OCI-LY3 (cell line): ENCODE results near the gene KRT39.

Experiments
- H2AFZ ChIP-seq: fragments of 200-600, 300-600 bp; shearing (Covaris generic); 2 replicates; pipeline ENCODE4 v1.6.0; 2014; ENCODE audit warnings: antibody characterized with exemption, low read depth, low read length
- H3K27ac ChIP-seq: fragments of 200-600, 300-600 bp; sonication (generic); 2 replicates; pipeline ENCODE4 v1.5.1; 2014; ENCODE audit warnings: mild to moderate bottlenecking, low read length, moderate library complexity, mixed read lengths
- H3K27me3 ChIP-seq: fragments of 200-600, 300-600 bp; sonication (generic); 2 replicates; pipeline ENCODE4 v1.6.1; 2014; ENCODE audit warnings: low read depth, low read length, mixed read lengths
- H3K36me3 ChIP-seq: fragments of 200-600, 300-600 bp; sonication (generic); replicated peaks from 2 replicates; pipeline ENCODE3; 2014; ENCODE audit warnings: low read depth, low read length, mixed read lengths
- H3K4me1 ChIP-seq: fragments of 300-600, 200-600 bp; sonication (generic); 2 replicates; pipeline ENCODE4 v1.6.1; 2014; ENCODE audit warnings: low read length, mixed read lengths
- H3K4me2 ChIP-seq: fragments of 200-600, 300-600 bp; sonication (generic); 2 replicates; pipeline ENCODE4 v1.6.1; 2014; ENCODE audit warnings: low read length, mixed read lengths
- H3K4me3 ChIP-seq: fragments of 300-600, 200-600 bp; sonication (generic); 2 replicates; pipeline ENCODE4 v1.5.1; 2014; ENCODE audit warnings: antibody characterized with exemption, mild to moderate bottlenecking, low read length, moderate library complexity
- H3K79me2 ChIP-seq: fragments of 300-600, 200-600 bp; shearing (Covaris generic); 2 replicates; pipeline ENCODE4 v1.6.1; 2014; ENCODE audit warnings: mild to moderate bottlenecking, low read length, mixed read lengths
- H3K9ac ChIP-seq: fragments of 300-600, 200-600 bp; shearing (Covaris generic); 2 replicates; pipeline ENCODE4 v1.6.0; 2014; ENCODE audit warnings: mild to moderate bottlenecking, low read length, moderate library complexity
- H3K9me3 ChIP-seq: fragments of 200-600, 300-600 bp; shearing (Covaris generic); 2 replicates; pipeline ENCODE4 v1.6.1; 2014; ENCODE audit warnings: low read length, mixed read lengths; ENCODE audit not compliant: insufficient read depth
- H4K20me1 ChIP-seq: fragments of 200-600, 300-600 bp; sonication (generic); 2 replicates; pipeline ENCODE4 v1.6.1; 2016; ENCODE audit warnings: low read length, mixed read lengths; ENCODE audit not compliant: insufficient read depth
- CTCF ChIP-seq: fragments of 200-600, 300-600 bp; sonication (generic); IDR thresholded peaks from 2 replicates; pipeline ENCODE4 v1.5.1; 2014; ENCODE audit warnings: antibody characterized with exemption, low read length, low read depth
- EZH2phosphoT487 ChIP-seq: fragments of 200-600 bp; shearing (Covaris generic); IDR thresholded peaks from 2 replicates; pipeline ENCODE4 v1.6.1; 2018; ENCODE audit warnings: antibody characterized with exemption, mixed run types, low read depth

The KRT39 gene

GRCh38 chr17:41008811-41009210, 42.1 kb upstream of the KRT39 start, which contains the start of gene KRTAP3-1:
KRTAP3-1 (minus strand) TSS chr17:41009128; CDS start chr17:41009074, 54 bp downstream.
- H3K36me3 ChIP-seq = no peaks in the 10 kb centered on the region
- H3K4me2 ChIP-seq = no peak within 1 kb of the TSS
- H4K20me1 ChIP-seq = no peaks in the 10 kb centered on the region

GRCh38 chr17:41004397-41004796, 37.6 kb upstream of the KRT39 start:
- TF ChIP-seq CTCF (no peak), EZH2phosphoT487 (no peak)
- Histone ChIP-seq H3K9me3 (no peaks in the 10 kb centered on the region), H3K27ac (no peak overlapping the region), H3K36me3 (no peaks in the 10 kb centered on the region), H3K27me3 (peaks cover 27% of the 10 kb centered on the region), H3K4me3 (no peak overlapping the region), H3K79me2 (no peaks in the 10 kb centered on the region), H4K20me1 (no peaks in the 10 kb centered on the region), H2AFZ (no peak overlapping the region), H3K4me2 (no peak overlapping the region), H3K4me1 (no peaks in the 10 kb centered on the region), H3K9ac (no peak overlapping the region)

More at GRCh38 chr17:41008811-41009210, 42.1 kb upstream of the KRT39 start, which contains the start of gene KRTAP3-1:
- H3K79me2 ChIP-seq = no peaks in the 10 kb centered on the region
- no peak within 1 kb of the TSS for H3K27ac ChIP-seq
- TF ChIP-seq CTCF (no peak), EZH2phosphoT487 (no peak)
- no peak within 1 kb of the TSS for H3K4me3 ChIP-seq
- H3K27me3 ChIP-seq = peaks cover 21% of the 10 kb centered on the region
- H3K9me3 ChIP-seq = no peaks in the 10 kb centered on the region
- no peaks in the 10 kb centered on the region for H3K4me1 ChIP-seq
- H2AFZ ChIP-seq = no peak within 1 kb of the TSS
- no peak within 1 kb of the TSS for H3K9ac ChIP-seq

GRCh38 chr17:41003926-41004325, 37.2 kb upstream of the KRT39 start:
- Histone ChIP-seq H3K36me3 (no peaks in the 10 kb centered on the region), H3K4me2 (no peak overlapping the region), H3K9me3 (no peaks in the 10 kb centered on the region), H3K27ac (no peak overlapping the region), H2AFZ (no peak overlapping the region), H3K4me3 (no peak overlapping the region), H3K4me1 (no peaks in the 10 kb centered on the region), H3K79me2 (no peaks in the 10 kb centered on the region), H4K20me1 (no peaks in the 10 kb centered on the region), H3K9ac (no peak overlapping the region), H3K27me3 (peaks cover 29% of the 10 kb centered on the region)
- no peak for TF ChIP-seq CTCF
- TF ChIP-seq EZH2phosphoT487 = no peak

GRCh38 chr17:41002814-41003213, 36.1 kb upstream of the KRT39 start:
- TF ChIP-seq CTCF (no peak), EZH2phosphoT487 (no peak)
- Histone ChIP-seq H2AFZ (no peak overlapping the region), H3K36me3 (no peaks in the 10 kb centered on the region), H3K4me3 (no peak overlapping the region), H3K27ac (no peak overlapping the region), H3K4me1 (no peaks in the 10 kb centered on the region), H3K4me2 (no peak overlapping the region), H4K20me1 (no peaks in the 10 kb centered on the region), H3K79me2 (no peaks in the 10 kb centered on the region), H3K27me3 (peaks cover 38% of the 10 kb centered on the region), H3K9me3 (no peaks in the 10 kb centered on the region), H3K9ac (no peak overlapping the region)
